ENCODE measurements around the gene TMEM184B. TPM values are rescaled to one million over a fixed set of nuclear protein-coding genes. Genes with fewer than 3 reads are reported as not detected.

The TMEM184B gene
- total RNA-seq, 4 donors from 2014 or later, result 18.7 to 88.4 (median 41.1) TPM

DNA sequence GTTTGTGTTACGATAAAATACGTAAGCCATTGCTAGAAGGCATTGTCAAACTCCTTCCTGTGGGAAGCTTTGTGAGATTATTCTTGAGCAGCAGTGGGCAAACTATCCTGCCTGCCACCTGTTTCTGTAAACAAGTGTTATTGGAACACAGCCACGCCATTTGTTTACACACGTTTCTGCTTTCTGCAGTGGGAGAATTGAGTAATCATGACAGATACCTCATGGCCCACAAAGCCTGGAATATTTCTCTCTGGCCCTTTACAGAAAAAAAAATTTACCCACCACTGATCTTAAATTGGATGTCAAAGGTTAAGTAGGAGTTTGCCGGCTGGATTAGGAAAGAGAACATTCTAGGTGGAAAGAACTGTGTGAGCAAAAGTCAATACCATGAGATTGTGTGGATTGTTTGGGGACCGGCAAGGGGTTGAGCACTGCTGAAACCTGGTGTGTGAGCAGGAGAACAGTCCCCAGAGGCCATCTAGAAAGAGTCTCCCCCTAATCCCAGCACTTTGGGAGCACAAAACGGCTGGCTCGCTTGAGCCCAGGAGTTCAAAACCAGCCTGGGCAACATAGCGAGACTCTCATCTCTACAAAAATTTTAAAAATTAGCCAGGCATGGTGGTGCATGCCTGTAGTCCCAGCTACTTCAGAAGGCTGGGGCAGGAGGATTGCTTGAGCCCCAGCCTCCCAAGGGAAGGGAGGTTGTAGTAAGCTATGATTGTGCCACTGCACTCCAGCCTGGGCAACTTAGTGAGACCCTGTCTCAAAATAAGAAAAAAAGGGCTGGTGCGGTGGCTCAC, 85.2 kb downstream of the TMEM184B start:
- 45 to 58% methylated on average over 2 to 10 of the region's 10 CpGs for WGBS, 2 donors (ENCODE audit: low coverage in 1 of 2)
- H3K36me3 ChIP-seq, result no peaks in the 10 kb centered on the region
- TF ChIP-seq, protein P1, sequence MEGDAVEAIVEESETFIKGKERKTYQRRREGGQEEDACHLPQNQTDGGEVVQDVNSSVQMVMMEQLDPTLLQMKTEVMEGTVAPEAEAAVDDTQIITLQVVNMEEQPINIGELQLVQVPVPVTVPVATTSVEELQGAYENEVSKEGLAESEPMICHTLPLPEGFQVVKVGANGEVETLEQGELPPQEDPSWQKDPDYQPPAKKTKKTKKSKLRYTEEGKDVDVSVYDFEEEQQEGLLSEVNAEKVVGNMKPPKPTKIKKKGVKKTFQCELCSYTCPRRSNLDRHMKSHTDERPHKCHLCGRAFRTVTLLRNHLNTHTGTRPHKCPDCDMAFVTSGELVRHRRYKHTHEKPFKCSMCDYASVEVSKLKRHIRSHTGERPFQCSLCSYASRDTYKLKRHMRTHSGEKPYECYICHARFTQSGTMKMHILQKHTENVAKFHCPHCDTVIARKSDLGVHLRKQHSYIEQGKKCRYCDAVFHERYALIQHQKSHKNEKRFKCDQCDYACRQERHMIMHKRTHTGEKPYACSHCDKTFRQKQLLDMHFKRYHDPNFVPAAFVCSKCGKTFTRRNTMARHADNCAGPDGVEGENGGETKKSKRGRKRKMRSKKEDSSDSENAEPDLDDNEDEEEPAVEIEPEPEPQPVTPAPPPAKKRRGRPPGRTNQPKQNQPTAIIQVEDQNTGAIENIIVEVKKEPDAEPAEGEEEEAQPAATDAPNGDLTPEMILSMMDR (IDR thresholded peaks at IDR 0.05), result no peak
- TF ChIP-seq EP300 (IDR thresholded peaks at IDR 0.05; ENCODE audit: low read depth), result no peak
- no peak overlapping the region for H3K4me3 ChIP-seq
- H3K4me1 ChIP-seq, result peaks cover 0 to 23% (median 7%) of the 10 kb centered on the region in 4 donors
- H3K27ac ChIP-seq, result peak overlapping the region in 3 of 4 donors; percentile 29 to 53 (median 42)
- H3K27me3 ChIP-seq, result no peaks in the 10 kb centered on the region
- intact Hi-C loops (cut with DNase I; ENCODE audit: low total_unique reads) (no loop called here), in situ Hi-C loops (cut with MboI; ENCODE audit: low pct_ligation_motif_present in 1 of 4, low pct_unique_long_range_greater_than_20kb in 1 of 4, low sequenced_read_pairs in 3 of 4) (no loop called here)
- DNase-seq, result no peak
- H3K9me3 ChIP-seq, result no peaks in the 10 kb centered on the region

DNA sequence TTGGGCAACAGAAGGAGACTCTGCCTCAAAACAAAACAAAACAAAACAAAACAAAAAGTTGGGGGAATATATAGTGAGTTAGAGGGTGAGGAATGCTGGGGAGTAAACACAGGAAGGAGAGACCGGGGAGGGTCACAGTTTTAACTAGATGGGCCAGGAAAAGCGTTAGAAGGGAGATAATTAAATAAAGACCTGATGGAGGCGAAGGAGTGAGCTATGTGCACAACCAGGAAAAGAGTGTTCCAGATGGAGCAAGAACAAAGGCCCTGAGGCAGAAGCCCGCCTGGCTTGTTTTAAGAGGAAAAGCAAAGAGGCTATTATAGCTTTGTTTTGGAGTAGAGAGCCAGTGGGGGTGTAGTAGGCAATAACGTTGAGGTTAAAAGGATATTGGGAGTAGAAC, 86.4 kb downstream of the TMEM184B start:
- WGBS, 2 donors (ENCODE audit: low coverage in 1 of 2), result 57 to 64% methylated on average over 3 to 5 of the region's 5 CpGs
- Histone ChIP-seq H3K4me1 (peaks cover 0 to 23% (median 5%) of the 10 kb centered on the region in 4 donors), H3K36me3 (no peaks in the 10 kb centered on the region), H3K9me3 (no peaks in the 10 kb centered on the region), H3K27ac (peak overlapping the region in 3 of 4 donors; percentile 29 to 53 (median 42)), H3K27me3 (no peaks in the 10 kb centered on the region), H3K4me3 (no peak overlapping the region)
- in situ Hi-C loops (cut with MboI; ENCODE audit: low pct_ligation_motif_present in 1 of 4, low pct_unique_long_range_greater_than_20kb in 1 of 4, low sequenced_read_pairs in 3 of 4) (no loop called here), intact Hi-C loops (cut with DNase I; ENCODE audit: low total_unique reads) (no loop called here)
- DNase-seq, result no peak
- TF ChIP-seq, protein P1 (IDR thresholded peaks at IDR 0.05), result no peak
- TF ChIP-seq EP300 (IDR thresholded peaks at IDR 0.05; ENCODE audit: low read depth) (no peak), POLR2AphosphoS5 (IDR thresholded peaks at IDR 0.05) (no peak), POLR2A (IDR thresholded peaks at IDR 0.05) (no peak)

DNA sequence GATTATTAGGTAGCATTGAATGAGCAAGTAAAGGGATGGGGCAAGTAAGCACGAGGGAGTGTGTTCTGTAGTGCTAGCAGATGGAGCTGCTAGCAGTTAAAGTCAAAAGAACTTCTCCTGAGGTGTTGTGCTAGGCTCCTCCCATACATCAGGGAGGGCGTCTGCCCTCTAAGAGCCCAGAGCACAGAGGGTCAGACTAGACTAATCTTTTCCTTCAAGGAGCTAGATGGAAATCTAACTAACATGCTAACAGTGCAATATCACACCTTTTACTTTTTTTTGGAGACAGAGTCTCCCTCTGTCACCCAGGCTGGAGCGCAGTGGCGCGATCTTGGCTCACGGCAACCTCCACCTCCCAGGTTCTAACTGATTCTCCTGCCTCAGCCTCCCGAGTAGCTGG, 88.0 kb downstream of the TMEM184B start:
- no peak overlapping the region for H3K4me3 ChIP-seq
- no peaks in the 10 kb centered on the region for H3K27me3 ChIP-seq
- H3K4me1 ChIP-seq, result peaks cover 9 to 39% (median 19%) of the 10 kb centered on the region in 4 donors
- H3K27ac ChIP-seq, result no peak overlapping the region
- no peaks in the 10 kb centered on the region for H3K9me3 ChIP-seq
- in situ Hi-C loops (cut with MboI; ENCODE audit: low pct_ligation_motif_present in 1 of 4, low pct_unique_long_range_greater_than_20kb in 1 of 4, low sequenced_read_pairs in 3 of 4), result no loop called here
- no peak for DNase-seq
- WGBS, 2 donors (ENCODE audit: low coverage in 1 of 2), result 54 to 74% methylated on average over 2 to 7 of the region's 7 CpGs
- TF ChIP-seq POLR2A (IDR thresholded peaks at IDR 0.05), result no peak
- TF ChIP-seq, protein P1 (IDR thresholded peaks at IDR 0.05), result no peak
- intact Hi-C loops (cut with DNase I; ENCODE audit: low total_unique reads), result no loop called here
- H3K36me3 ChIP-seq, result no peaks in the 10 kb centered on the region

DNA sequence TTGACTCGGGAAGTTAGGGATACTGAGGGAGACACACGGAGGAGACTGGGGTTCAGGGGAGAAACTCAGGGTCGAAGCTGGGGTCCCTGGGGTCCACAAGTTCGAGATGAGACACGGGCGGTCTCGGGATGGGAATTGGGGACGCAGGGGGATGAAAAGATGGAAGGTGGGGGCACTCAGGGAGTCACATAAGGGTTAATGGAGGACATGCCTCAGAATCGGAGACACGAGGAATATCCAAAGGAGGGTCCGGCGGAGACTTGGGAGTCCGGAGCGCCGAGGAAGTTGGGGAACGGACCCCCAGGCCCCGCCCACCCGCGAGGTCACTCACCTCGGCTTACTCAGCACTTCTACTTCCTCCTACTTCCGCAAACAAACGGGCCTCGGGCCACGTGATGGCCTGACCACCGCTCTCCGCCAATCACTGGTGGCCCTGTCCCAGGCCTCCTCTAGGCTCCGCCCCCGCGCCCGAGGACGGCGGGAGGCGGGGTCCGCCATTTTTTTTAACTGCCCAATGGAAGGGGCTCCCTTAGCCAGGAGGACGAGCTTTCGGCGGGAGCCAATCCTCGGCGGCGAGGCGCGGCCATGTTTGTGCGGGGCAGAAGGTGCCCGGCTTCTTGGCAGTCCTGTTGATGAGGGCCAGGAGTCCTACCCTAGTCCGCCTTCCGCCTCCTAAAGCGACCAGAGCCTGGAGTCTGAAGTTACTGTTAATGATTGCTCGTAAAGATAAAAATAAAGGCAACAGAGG, 91.2 kb downstream of the TMEM184B start, which contains the start of gene PLA2G6:
TSS of gene PLA2G6 (minus strand) at position 378 of the 748 bp plus-strand sequence. CDS start 12,404 bp downstream, outside the sequence.
- Histone ChIP-seq H3K27ac (peak within 1 kb of the TSS; percentile 88 to 96 (median 92)), H3K27me3 (no peaks in the 10 kb centered on the region), H3K36me3 (no peaks in the 10 kb centered on the region), H3K4me3 (peak within 1 kb of the TSS; percentile 47 to 66 (median 59)), H3K4me1 (peaks cover 22 to 54% (median 28%) of the 10 kb centered on the region in 4 donors), H3K9me3 (no peaks in the 10 kb centered on the region)
- DNase-seq, result peak; percentile 99
- WGBS, 2 donors (ENCODE audit: low coverage in 1 of 2), result 0 to 1% methylated on average over 19 to 44 of the region's 48 CpGs
- intact Hi-C loops (cut with DNase I; ENCODE audit: low total_unique reads) (no loop called here), in situ Hi-C loops (cut with MboI; ENCODE audit: low pct_ligation_motif_present in 1 of 4, low pct_unique_long_range_greater_than_20kb in 1 of 4, low sequenced_read_pairs in 3 of 4) (no loop called here)
- TF ChIP-seq, protein P1 (IDR thresholded peaks at IDR 0.05), result no peak
- TF ChIP-seq POLR2A (IDR thresholded peaks at IDR 0.05) (peak; percentile 43), EP300 (IDR thresholded peaks at IDR 0.05; ENCODE audit: low read depth) (no peak), POLR2AphosphoS5 (IDR thresholded peaks at IDR 0.05) (peak; percentile 24 to 58 (median 50))
